HEK293T (cell line): ENCODE data around the gene CAPSL.

Experiments used
- ARNT ChIP-seq: fragments of 450-650 bp; IDR thresholded peaks from 2 replicates; pipeline ENCODE4 v1.6.1; 2017; ENCODE audit warnings: mild to moderate bottlenecking
- ELF4 ChIP-seq: fragments of 450-650 bp; IDR thresholded peaks from 2 replicates; pipeline ENCODE4 v1.6.1; 2017; ENCODE audit warnings: antibody characterized with exemption
- LEF1 ChIP-seq: fragments of 450-650 bp; IDR thresholded peaks from 2 replicates; pipeline ENCODE4 v1.6.1; 2017; ENCODE audit warnings: mild to moderate bottlenecking, borderline replicate concordance
- SP1 ChIP-seq: fragments of 450-650 bp; IDR thresholded peaks from 2 replicates; pipeline ENCODE4 v1.6.1; 2017
- TF ChIP-seq, protein P1 (sequence below): fragments of 450-650 bp; IDR thresholded peaks from 2 replicates; pipeline ENCODE4 v1.6.1; 2016

DNA sequence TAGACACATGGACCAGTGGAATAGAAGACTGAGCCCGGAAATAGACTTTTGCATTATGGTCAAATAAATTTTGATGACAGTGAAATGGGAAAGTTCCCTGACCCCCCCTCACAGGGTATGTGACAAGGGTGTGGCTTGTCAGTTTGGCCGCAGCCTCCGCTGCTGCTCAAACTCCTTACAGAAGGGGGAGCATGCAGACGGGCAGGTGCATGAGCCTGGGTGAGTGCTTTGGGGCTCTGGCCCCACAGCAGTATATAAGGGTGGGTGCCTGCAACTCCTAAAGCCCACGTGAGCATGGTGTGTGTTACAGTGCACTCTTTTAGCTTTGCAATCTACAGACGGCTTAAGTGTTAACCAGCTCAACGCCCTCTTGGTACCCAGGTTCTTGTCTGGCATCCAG, 21.9 kb upstream of the CAPSL start:
- no peak for TF ChIP-seq LEF1
- no peak for TF ChIP-seq ELF4
- no peak for TF ChIP-seq ARNT
- TF ChIP-seq SP1, result no peak
- TF ChIP-seq, protein P1, sequence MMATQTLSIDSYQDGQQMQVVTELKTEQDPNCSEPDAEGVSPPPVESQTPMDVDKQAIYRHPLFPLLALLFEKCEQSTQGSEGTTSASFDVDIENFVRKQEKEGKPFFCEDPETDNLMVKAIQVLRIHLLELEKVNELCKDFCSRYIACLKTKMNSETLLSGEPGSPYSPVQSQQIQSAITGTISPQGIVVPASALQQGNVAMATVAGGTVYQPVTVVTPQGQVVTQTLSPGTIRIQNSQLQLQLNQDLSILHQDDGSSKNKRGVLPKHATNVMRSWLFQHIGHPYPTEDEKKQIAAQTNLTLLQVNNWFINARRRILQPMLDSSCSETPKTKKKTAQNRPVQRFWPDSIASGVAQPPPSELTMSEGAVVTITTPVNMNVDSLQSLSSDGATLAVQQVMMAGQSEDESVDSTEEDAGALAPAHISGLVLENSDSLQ, result no peak
